Neural cell (in vitro differentiated cells): Measurements from ENCODE around the gene RSRP1.
"Not testable (repeated sequence)": the region's sequence is repeated elsewhere in the genome, so short reads cannot be mapped to it uniquely, and the experiment has no call there.

ENCODE experiments used
- CTCF ChIP-seq: fragments of 450-650 bp; IDR thresholded peaks from 2 replicates; pipeline ENCODE4 v1.5.1; 2014; ENCODE audit warnings: antibody characterized with exemption, mild to moderate bottlenecking, moderate library complexity; ENCODE audit not compliant: poor library complexity, severe bottlenecking
- EP300 ChIP-seq: fragments of 450-650 bp; conservative IDR thresholded peaks from 2 replicates; pipeline ENCODE4 v1.6.1; 2014; ENCODE audit warnings: antibody characterized with exemption, mild to moderate bottlenecking, moderate library complexity; ENCODE audit not compliant: poor library complexity, severe bottlenecking
- EZH2 ChIP-seq: fragments of 200-600, 300-800 bp; shearing (Covaris generic), sonication (generic); IDR thresholded peaks from 2 replicates; pipeline ENCODE4 v1.6.1; 2014; ENCODE audit warnings: antibody characterized with exemption, low read length, borderline replicate concordance, mild to moderate bottlenecking; ENCODE audit not compliant: insufficient read depth, poor library complexity, severe bottlenecking
- SMC3 ChIP-seq: fragments of 450-650 bp; conservative IDR thresholded peaks from 2 replicates; pipeline ENCODE4 v1.6.1; 2014; ENCODE audit warnings: antibody characterized with exemption, mild to moderate bottlenecking, moderate library complexity; ENCODE audit not compliant: poor library complexity
- TAF1 ChIP-seq: IDR thresholded peaks from 2 replicates; pipeline ENCODE4 v1.6.1; 2012; ENCODE audit warnings: low read depth

GRCh38 chr1:25259813-25260212 lies 12.6 kb upstream of the RSRP1 start:
- TF ChIP-seq CTCF, result peak; percentile 14
- not testable (repeated sequence) for TF ChIP-seq TAF1, SMC3, EZH2, EP300
